CD4-positive, alpha-beta memory T cell (primary cell): ENCODE data around the gene IL18. TPM values are rescaled to one million over a fixed set of nuclear protein-coding genes. Genes with fewer than 3 reads are reported as not detected.

Source experiments
- CTCF ChIA-PET: fragments of 350-600 bp; sonication (Branson Sonifier 250); formaldehyde crosslinking; loops from one replicate; lab custom pipeline; 2021; ENCODE audit warnings: inconsistent platforms; ENCODE audit not compliant: partially characterized antibody; lab: Charles Lee
- POLR2A ChIA-PET: fragments of 350-600 bp; sonication (Branson Sonifier 250); formaldehyde crosslinking; loops from one replicate; lab custom pipeline; 2021; ENCODE audit not compliant: partially characterized antibody; lab: Charles Lee
- DNase-seq, 5 donors: peaks; one replicate each; pipeline versions ENCODE4 v3.0.0 to v3.0.0-alpha.2; 2020 to 2022; ENCODE audit warnings: mixed read lengths in 1 of 5
- H3K27ac ChIP-seq: one replicate; pipeline ENCODE4 v1.7.0; 2013; ENCODE audit warnings: low read depth, low read length
- H3K27me3 ChIP-seq: 2 replicates; pipeline ENCODE4 v1.7.0; 2013; ENCODE audit warnings: mild to moderate bottlenecking, low read length, moderate library complexity; ENCODE audit not compliant: insufficient read depth
- H3K36me3 ChIP-seq: 2 replicates; pipeline ENCODE4 v1.7.0; 2013; ENCODE audit warnings: mild to moderate bottlenecking, low read length, moderate library complexity; ENCODE audit not compliant: insufficient read depth
- H3K4me1 ChIP-seq: 2 replicates; pipeline ENCODE4 v1.7.0; 2013; ENCODE audit warnings: mild to moderate bottlenecking, low read length, moderate library complexity; ENCODE audit not compliant: insufficient read depth
- H3K4me3 ChIP-seq, 2 donors: one replicate each; pipeline ENCODE4 v1.7.0; 2013; ENCODE audit warnings: low read length in 2 of 2, mild to moderate bottlenecking in 1 of 2
- H3K9me3 ChIP-seq, 2 donors: one replicate each; pipeline ENCODE4 v1.7.0; 2013; ENCODE audit warnings: low read length in 2 of 2, control low read depth in 1 of 2; ENCODE audit not compliant: control insufficient read depth in 1 of 2
- H3K27ac Mint-ChIP-seq, 7 donors: one replicate each; pipeline ENCODE4 v1.8.0; 2020 to 2021; ENCODE audit warnings: mixed read lengths in 7 of 7, mild to moderate bottlenecking in 6 of 7, inconsistent platforms in 3 of 7, moderate library complexity in 3 of 7
- H3K27me3 Mint-ChIP-seq, 2 donors: one replicate each; pipeline ENCODE4 v1.8.0; 2020 to 2021; ENCODE audit warnings: mixed read lengths in 2 of 2
- H3K36me3 Mint-ChIP-seq, 2 donors: one replicate each; pipeline ENCODE4 v1.8.0; 2020 to 2021; ENCODE audit warnings: mixed read lengths in 2 of 2, inconsistent platforms in 1 of 2, mild to moderate bottlenecking in 1 of 2
- H3K4me1 Mint-ChIP-seq, 4 donors: one replicate each; pipeline ENCODE4 v1.8.0; 2020 to 2021; ENCODE audit warnings: mixed read lengths in 4 of 4, mild to moderate bottlenecking in 1 of 4
- H3K4me3 Mint-ChIP-seq, 8 donors: one replicate each; pipeline ENCODE4 v1.8.0; 2020 to 2021; ENCODE audit warnings: mixed read lengths in 8 of 8, mild to moderate bottlenecking in 7 of 8, moderate library complexity in 6 of 8, inconsistent platforms in 3 of 8
- H3K9me3 Mint-ChIP-seq, 8 donors: one replicate each; pipeline ENCODE4 v1.8.0; 2020 to 2021; ENCODE audit warnings: mixed read lengths in 8 of 8, mild to moderate bottlenecking in 5 of 8, inconsistent platforms in 3 of 8, moderate library complexity in 1 of 8
- intact Hi-C: fragments of 100-400 bp; cut with micrococcal nuclease; formaldehyde crosslinking; loops from one replicate; pipeline ENCODE4 v1.15.1; 2023
- polyA plus RNA-seq, 2 donors: library from polyadenylated mRNA; unstranded; fragments of 300-500 nt; fragmentation: Illumina TruSeq; gene quantifications; one replicate each; pipeline ENCODE4 v1.2.3, GENCODE V29; 2021
- total RNA-seq, 2 experiments: library from RNA; stranded (reverse); gene quantifications; one replicate each; pipeline ENCODE4 v1.2.3, GENCODE V29; 2021

The IL18 gene
- total RNA-seq (under 1 TPM in 1 of 2 experiments, not detected in 1; 0.42 TPM), polyA plus RNA-seq (not detected)

GRCh38 chr11:112163875-112164685 lies at the start of gene IL18:
Gene IL18, minus strand, starts transcription at chr11:112164094. Its CDS starts 9,041 bp downstream, at chr11:112155053.
- CTCF ChIA-PET = no interaction called here
- peaks cover 0 to 4% of the 10 kb centered on the region in 2 donors for H3K36me3 Mint-ChIP-seq
- Histone ChIP-seq H3K4me1 (no peaks in the 10 kb centered on the region), H3K27me3 (no peaks in the 10 kb centered on the region), H3K36me3 (no peaks in the 10 kb centered on the region), H3K27ac (no peak within 1 kb of the TSS), H3K4me3 (no peak within 1 kb of the TSS), H3K9me3 (no peaks in the 10 kb centered on the region)
- H3K4me1 Mint-ChIP-seq = peaks cover 0 to 1% (median 0%) of the 10 kb centered on the region in 4 donors
- H3K27me3 Mint-ChIP-seq = peaks cover 0 to 10% of the 10 kb centered on the region in 2 donors
- POLR2A ChIA-PET = no interaction called here
- DNase-seq = no peak
- H3K9me3 Mint-ChIP-seq = no peaks in the 10 kb centered on the region
- H3K4me3 Mint-ChIP-seq = no peak within 1 kb of the TSS
- intact Hi-C loops = no loop called here
- no peak within 1 kb of the TSS for H3K27ac Mint-ChIP-seq

- Histone ChIP-seq H3K27ac (no peak overlapping the region), H3K4me1 (no peaks in the 10 kb centered on the region), H3K27me3 (no peaks in the 10 kb centered on the region), H3K36me3 (no peaks in the 10 kb centered on the region), H3K9me3 (no peaks in the 10 kb centered on the region), H3K4me3 (no peak overlapping the region)
- POLR2A ChIA-PET = no interaction called here
- H3K36me3 Mint-ChIP-seq = no peaks in the 10 kb centered on the region
- CTCF ChIA-PET = interaction anchor here (21.5 kb wide), 1 partner anchor 68 kb away, joined by 452 read pairs; no protein-coding TSS in a partner anchor
- peaks cover 0 to 6% of the 10 kb centered on the region in 2 donors for H3K27me3 Mint-ChIP-seq
- H3K27ac Mint-ChIP-seq = no peak overlapping the region
- intact Hi-C loops = no loop called here
- DNase-seq = no peak
- peaks cover 0 to 20% (median 6%) of the 10 kb centered on the region in 4 donors for H3K4me1 Mint-ChIP-seq
- no peak overlapping the region for H3K4me3 Mint-ChIP-seq
- no peaks in the 10 kb centered on the region for H3K9me3 Mint-ChIP-seq
Observed at GRCh38 chr11:112212710-112213109, 48.8 kb upstream of the IL18 start.

- H3K27me3 ChIP-seq = no peaks in the 10 kb centered on the region
- DNase-seq = no peak
- ChIA-PET CTCF (interaction anchor here (1.2 to 21.5 kb wide), 2 partner anchors 9 to 68 kb away, joined by 3 to 452 read pairs; no protein-coding TSS in a partner anchor), POLR2A (no interaction called here)
- peak overlapping the region in 2 of 8 donors; percentile 4 to 7 for H3K4me3 Mint-ChIP-seq
- H3K4me1 Mint-ChIP-seq = peaks cover 0 to 20% (median 6%) of the 10 kb centered on the region in 4 donors
- no peak overlapping the region for H3K4me3 ChIP-seq
- no peak overlapping the region for H3K27ac ChIP-seq
- H3K36me3 Mint-ChIP-seq = no peaks in the 10 kb centered on the region
- intact Hi-C loops = no loop called here
- no peaks in the 10 kb centered on the region for H3K4me1 ChIP-seq
- H3K27me3 Mint-ChIP-seq = peaks cover 0 to 6% of the 10 kb centered on the region in 2 donors
- H3K9me3 ChIP-seq = no peaks in the 10 kb centered on the region
- no peaks in the 10 kb centered on the region for H3K9me3 Mint-ChIP-seq
- no peaks in the 10 kb centered on the region for H3K36me3 ChIP-seq
- H3K27ac Mint-ChIP-seq = no peak overlapping the region
Observed at GRCh38 chr11:112212290-112212689, 48.4 kb upstream of the IL18 start.

GRCh38 chr11:112211536-112211935 lies 47.6 kb upstream of the IL18 start:
- H3K36me3 Mint-ChIP-seq = peaks cover 0 to 5% of the 10 kb centered on the region in 2 donors
- CTCF ChIA-PET = interaction anchor here (1.2 to 21.5 kb wide), 2 partner anchors 10 to 69 kb away, joined by 3 to 452 read pairs; no protein-coding TSS in a partner anchor
- H3K4me1 Mint-ChIP-seq = peaks cover 0 to 20% (median 6%) of the 10 kb centered on the region in 4 donors
- H3K9me3 ChIP-seq = no peaks in the 10 kb centered on the region
- no peak overlapping the region for H3K4me3 ChIP-seq
- H3K27ac ChIP-seq = no peak overlapping the region
- intact Hi-C loops = no loop called here
- no peaks in the 10 kb centered on the region for H3K9me3 Mint-ChIP-seq
- no peaks in the 10 kb centered on the region for H3K27me3 ChIP-seq
- no peaks in the 10 kb centered on the region for H3K4me1 ChIP-seq
- peak overlapping the region in 4 of 8 donors; percentile 26 to 65 (median 53) for H3K4me3 Mint-ChIP-seq
- DNase-seq = no peak
- no peak overlapping the region for H3K27ac Mint-ChIP-seq
- H3K27me3 Mint-ChIP-seq = peaks cover 0 to 6% of the 10 kb centered on the region in 2 donors
- POLR2A ChIA-PET = no interaction called here
- no peaks in the 10 kb centered on the region for H3K36me3 ChIP-seq

GRCh38 chr11:112210890-112211289 lies 47.0 kb upstream of the IL18 start:
- Histone ChIP-seq H3K4me1 (no peaks in the 10 kb centered on the region), H3K4me3 (no peak overlapping the region), H3K27me3 (no peaks in the 10 kb centered on the region), H3K9me3 (no peaks in the 10 kb centered on the region), H3K27ac (no peak overlapping the region), H3K36me3 (no peaks in the 10 kb centered on the region)
- CTCF ChIA-PET = no interaction called here
- Mint-ChIP-seq H3K27ac (no peak overlapping the region), H3K27me3 (peaks cover 0 to 6% of the 10 kb centered on the region in 2 donors), H3K4me3 (peak overlapping the region in 1 of 8 donors; percentile 65), H3K36me3 (peaks cover 0 to 5% of the 10 kb centered on the region in 2 donors), H3K9me3 (no peaks in the 10 kb centered on the region), H3K4me1 (peaks cover 0 to 20% (median 6%) of the 10 kb centered on the region in 4 donors)
- no peak for DNase-seq
- intact Hi-C loops = no loop called here
- POLR2A ChIA-PET = no interaction called here

- H3K27me3 Mint-ChIP-seq = peaks cover 3% of the 10 kb centered on the region in 2 donors
- H3K27me3 ChIP-seq = no peaks in the 10 kb centered on the region
- H3K36me3 Mint-ChIP-seq = peaks cover 0 to 12% of the 10 kb centered on the region in 2 donors
- no peak overlapping the region for H3K27ac Mint-ChIP-seq
- H3K4me3 Mint-ChIP-seq = no peak overlapping the region
- H3K9me3 Mint-ChIP-seq = peaks cover 0 to under 1% (median 0%) of the 10 kb centered on the region in 8 donors
- ChIA-PET CTCF (interaction anchor here (0.6 kb wide), 1 partner anchor 73 kb away, joined by 5 read pairs; no protein-coding TSS in a partner anchor), POLR2A (no interaction called here)
- no peak overlapping the region for H3K27ac ChIP-seq
- no peaks in the 10 kb centered on the region for H3K9me3 ChIP-seq
- no peak overlapping the region for H3K4me3 ChIP-seq
- DNase-seq = no peak
- no peaks in the 10 kb centered on the region for H3K4me1 ChIP-seq
- H3K4me1 Mint-ChIP-seq = peaks cover 0 to 3% (median under 1%) of the 10 kb centered on the region in 4 donors
- intact Hi-C loops = no loop called here
- no peaks in the 10 kb centered on the region for H3K36me3 ChIP-seq
Observed at GRCh38 chr11:112206071-112206470, 42.2 kb upstream of the IL18 start.

GRCh38 chr11:112200252-112200651 lies 36.4 kb upstream of the IL18 start:
- no peak overlapping the region for H3K27ac Mint-ChIP-seq
- CTCF ChIA-PET = no interaction called here
- H3K4me1 ChIP-seq = no peaks in the 10 kb centered on the region
- no peaks in the 10 kb centered on the region for H3K36me3 ChIP-seq
- H3K36me3 Mint-ChIP-seq = peaks cover 0 to 7% of the 10 kb centered on the region in 2 donors
- H3K4me3 ChIP-seq = no peak overlapping the region
- POLR2A ChIA-PET = no interaction called here
- no peaks in the 10 kb centered on the region for H3K9me3 ChIP-seq
- H3K27me3 ChIP-seq = no peaks in the 10 kb centered on the region
- H3K27me3 Mint-ChIP-seq = peaks cover 4 to 7% of the 10 kb centered on the region in 2 donors
- no peaks in the 10 kb centered on the region for H3K4me1 Mint-ChIP-seq
- no peak overlapping the region for H3K4me3 Mint-ChIP-seq
- intact Hi-C loops = no loop called here
- peaks cover 0 to 8% (median 0%) of the 10 kb centered on the region in 8 donors for H3K9me3 Mint-ChIP-seq
- DNase-seq = no peak
- H3K27ac ChIP-seq = no peak overlapping the region
